Ascending aorta (tissue), 2 donors: Measurements from ENCODE around the gene CFAP20DC. TPM values are rescaled to one million over a fixed set of nuclear protein-coding genes. Genes with fewer than 3 reads are reported as not detected.
"Not testable (repeated sequence)": the region's sequence is repeated elsewhere in the genome, so short reads cannot be mapped to it uniquely, and the experiment has no call there.

Experiments used
- DNase-seq, 2 donors: peaks; one replicate each; pipeline ENCODE4 v3.0.0-alpha.2; 2019; ENCODE audit warnings: low spot score in 2 of 2
- H3K27ac ChIP-seq, 2 donors: fragments of 200-600 bp; sonication (generic); one replicate each; pipeline ENCODE4 v1.5.1; 2016 to 2017; ENCODE audit warnings: mild to moderate bottlenecking in 1 of 2
- H3K27me3 ChIP-seq: fragments of 200-600 bp; sonication (generic); one replicate; pipeline ENCODE4 v1.5.1; 2017
- H3K36me3 ChIP-seq, 2 donors: fragments of 200-600 bp; sonication (generic); one replicate each; pipeline ENCODE4 v1.5.1; 2016
- H3K4me1 ChIP-seq, 2 donors: fragments of 200-600 bp; sonication (generic); one replicate each; pipeline ENCODE4 v1.5.1; 2016 to 2017; ENCODE audit warnings: mild to moderate bottlenecking in 1 of 2
- H3K4me3 ChIP-seq, 2 donors: fragments of 200-600 bp; sonication (generic); one replicate each; pipeline ENCODE4 v1.5.1; 2016 to 2017; ENCODE audit warnings: mild to moderate bottlenecking in 1 of 2
- H3K9me3 ChIP-seq, 2 donors: fragments of 200-600 bp; sonication (generic); one replicate each; pipeline ENCODE4 v1.5.1; 2016
- CTCF ChIP-seq, 3 experiments: fragments of 200-600 bp in 2 of 3; fragments of 450-650 bp in 1 of 3; sonication (generic) in 2 of 3; IDR thresholded peaks; one replicate each; pipeline ENCODE4 v1.5.1; 2016 to 2019; ENCODE audit warnings: antibody characterized with exemption in 3 of 3, mild to moderate bottlenecking in 1 of 3, moderate library complexity in 1 of 3
- intact Hi-C: fragments of 100-400 bp; cut with DNase I; formaldehyde crosslinking; loops from one replicate; pipeline ENCODE4 v1.15.1; 2023
- total RNA-seq: library from RNA; depleted of rRNA; stranded (reverse); fragments of >200 nt; gene quantifications from one replicate; pipeline ENCODE4 v1.1.0, GENCODE V29; 2016

The CFAP20DC gene
- total RNA-seq, 1 donor from 2014 or later, result not detected

GRCh38 chr3:58697561-58697960 is 352.3 kb downstream of the CFAP20DC start:
- Histone ChIP-seq H3K9me3 (no peaks in the 10 kb centered on the region), H3K27ac (no peak overlapping the region), H3K27me3 (no peaks in the 10 kb centered on the region), H3K4me1 (no peaks in the 10 kb centered on the region), H3K4me3 (no peak overlapping the region), H3K36me3 (no peaks in the 10 kb centered on the region)
- intact Hi-C loops, result no loop called here
- no peak for DNase-seq
- no peak for TF ChIP-seq CTCF (IDR thresholded peaks at IDR 0.05)

- H3K27ac ChIP-seq, H3K9me3 ChIP-seq, H3K4me3 ChIP-seq, H3K4me1 ChIP-seq, H3K27me3 ChIP-seq, intact Hi-C loops, DNase-seq, H3K36me3 ChIP-seq: not testable (repeated sequence)
These were observed 353.0 kb downstream of the CFAP20DC start for GRCh38 chr3:58696813-58697212.

GRCh38 chr3:58696093-58696492 is 353.7 kb downstream of the CFAP20DC start:
- TF ChIP-seq CTCF (IDR thresholded peaks at IDR 0.05), result no peak
- no peaks in the 10 kb centered on the region for H3K9me3 ChIP-seq
- DNase-seq, result no peak
- H3K36me3 ChIP-seq, result no peaks in the 10 kb centered on the region
- intact Hi-C loops, result no loop called here
- no peaks in the 10 kb centered on the region for H3K4me1 ChIP-seq
- H3K27me3 ChIP-seq, result no peaks in the 10 kb centered on the region
- no peak overlapping the region for H3K27ac ChIP-seq
- H3K4me3 ChIP-seq, result no peak overlapping the region

GRCh38 chr3:58695284-58695683 is 354.5 kb downstream of the CFAP20DC start:
- H3K27ac ChIP-seq, H3K4me1 ChIP-seq, intact Hi-C loops, H3K9me3 ChIP-seq, H3K4me3 ChIP-seq, H3K27me3 ChIP-seq, H3K36me3 ChIP-seq, DNase-seq: not testable (repeated sequence)

- Histone ChIP-seq H3K27ac (no peak overlapping the region), H3K4me1 (no peaks in the 10 kb centered on the region), H3K27me3 (no peaks in the 10 kb centered on the region), H3K36me3 (no peaks in the 10 kb centered on the region), H3K4me3 (no peak overlapping the region), H3K9me3 (no peaks in the 10 kb centered on the region)
- TF ChIP-seq CTCF (IDR thresholded peaks at IDR 0.05), result no peak
- no peak for DNase-seq
- intact Hi-C loops, result no loop called here
These were observed 355.6 kb downstream of the CFAP20DC start for GRCh38 chr3:58693940-58694850.

- Histone ChIP-seq H3K4me3 (no peak overlapping the region), H3K4me1 (no peaks in the 10 kb centered on the region), H3K9me3 (no peaks in the 10 kb centered on the region), H3K27ac (no peak overlapping the region), H3K27me3 (no peaks in the 10 kb centered on the region), H3K36me3 (no peaks in the 10 kb centered on the region)
- no peak for TF ChIP-seq CTCF (IDR thresholded peaks at IDR 0.05)
- intact Hi-C loops, result no loop called here
- DNase-seq, result no peak
These were observed 357.3 kb downstream of the CFAP20DC start for GRCh38 chr3:58692484-58692883.
